ENCODE data around the gene SETD6. TPM values are rescaled to one million over a fixed set of nuclear protein-coding genes. Genes with fewer than 3 reads are reported as not detected.
"Not testable (repeated sequence)": the region's sequence is repeated elsewhere in the genome, so short reads cannot be mapped to it uniquely, and the experiment has no call there.

Gene SETD6
- total RNA-seq, 4 donors from 2014 or later = 15.5 to 19.8 (median 17.5) TPM

GRCh38 chr16:58563775-58564174 is 48.5 kb downstream of the SETD6 start:
- 100% methylated on average over 3 to 4 of the region's 4 CpGs for WGBS, 2 donors (ENCODE audit: low coverage in 1 of 2)
- no peak for ATAC-seq
- no peak for TF ChIP-seq POLR2AphosphoS5 (IDR thresholded peaks at IDR 0.05)
- no peak for TF ChIP-seq EP300 (IDR thresholded peaks at IDR 0.05)
- TF ChIP-seq POLR2A (IDR thresholded peaks at IDR 0.05) = no peak
- TF ChIP-seq, protein P1, sequence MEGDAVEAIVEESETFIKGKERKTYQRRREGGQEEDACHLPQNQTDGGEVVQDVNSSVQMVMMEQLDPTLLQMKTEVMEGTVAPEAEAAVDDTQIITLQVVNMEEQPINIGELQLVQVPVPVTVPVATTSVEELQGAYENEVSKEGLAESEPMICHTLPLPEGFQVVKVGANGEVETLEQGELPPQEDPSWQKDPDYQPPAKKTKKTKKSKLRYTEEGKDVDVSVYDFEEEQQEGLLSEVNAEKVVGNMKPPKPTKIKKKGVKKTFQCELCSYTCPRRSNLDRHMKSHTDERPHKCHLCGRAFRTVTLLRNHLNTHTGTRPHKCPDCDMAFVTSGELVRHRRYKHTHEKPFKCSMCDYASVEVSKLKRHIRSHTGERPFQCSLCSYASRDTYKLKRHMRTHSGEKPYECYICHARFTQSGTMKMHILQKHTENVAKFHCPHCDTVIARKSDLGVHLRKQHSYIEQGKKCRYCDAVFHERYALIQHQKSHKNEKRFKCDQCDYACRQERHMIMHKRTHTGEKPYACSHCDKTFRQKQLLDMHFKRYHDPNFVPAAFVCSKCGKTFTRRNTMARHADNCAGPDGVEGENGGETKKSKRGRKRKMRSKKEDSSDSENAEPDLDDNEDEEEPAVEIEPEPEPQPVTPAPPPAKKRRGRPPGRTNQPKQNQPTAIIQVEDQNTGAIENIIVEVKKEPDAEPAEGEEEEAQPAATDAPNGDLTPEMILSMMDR (IDR thresholded peaks at IDR 0.05) = no peak
- Histone ChIP-seq H3K9me3 (no peaks in the 10 kb centered on the region), H3K27ac (no peak overlapping the region), H3K4me3 (no peak overlapping the region), H3K36me3 (peaks cover 5 to 87% of the 10 kb centered on the region in 2 donors), H3K27me3 (no peaks in the 10 kb centered on the region), H3K4me1 (no peaks in the 10 kb centered on the region)

DNA sequence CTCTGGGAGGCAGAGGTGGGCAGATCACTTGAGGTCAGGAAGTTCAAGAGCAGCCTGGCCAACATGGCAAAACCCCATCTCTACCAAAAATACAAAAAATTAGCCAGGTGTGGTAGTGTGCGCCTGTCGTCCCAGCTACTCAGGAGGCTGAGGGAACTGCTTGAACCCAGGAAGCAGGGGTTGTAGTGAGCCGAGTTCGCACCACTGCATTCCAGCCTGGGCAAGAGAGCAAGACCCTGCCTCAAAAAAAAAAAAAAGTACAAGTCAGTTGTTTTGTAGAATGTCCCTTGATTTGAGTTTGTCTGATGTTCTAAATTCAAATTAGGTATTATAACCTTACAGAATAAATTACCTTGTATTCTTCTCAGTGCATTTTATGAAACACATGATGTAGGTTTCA is 50.4 kb downstream of the SETD6 start:
- not testable (repeated sequence) for H3K9me3 ChIP-seq, H3K4me3 ChIP-seq, ATAC-seq, H3K27ac ChIP-seq, H3K27me3 ChIP-seq, H3K4me1 ChIP-seq
- peaks cover 0 to 87% of the 10 kb centered on the region in 2 donors for H3K36me3 ChIP-seq
- WGBS, 2 donors (ENCODE audit: low coverage in 1 of 2) = 100% methylated on average over 4 of the region's 4 CpGs; no CpG with 5 or more reads in 1 of the 2 donors

Small RNA genes within 50 kb of the gene (small RNA-seq; reads per million reads assigned to genes)
- gene RNU6-103P (0 reads per million in 4 donors), gene SNORA46 (28.2 to 117 (median 84.2) reads per million in 4 donors), gene SNORA50A (0 reads per million in 4 donors)

Other genes with a start within 250 kb of the SETD6 start
- not detected for gene PRSS54, start 220.5 kb upstream of the SETD6 start, total RNA-seq
- 1 to 10 TPM; 1.7 to 2.8 (median 2.4) TPM for gene GINS3, start 123.0 kb upstream of the SETD6 start, total RNA-seq
- 1 to 10 TPM; 1.9 to 8.0 (median 7.0) TPM for gene NDRG4, start 15.4 kb upstream of the SETD6 start, total RNA-seq
- 100 to 1,000 TPM in 2 of 4 donors, 10 to 100 TPM in 2; 93.8 to 124 (median 110) TPM for gene CNOT1, start 114.3 kb downstream of the SETD6 start, total RNA-seq
- gene SLC38A7, start 169.3 kb downstream of the SETD6 start, total RNA-seq = 10 to 100 TPM; 10.7 to 20.7 (median 14.7) TPM
- gene GOT2, start 218.8 kb downstream of the SETD6 start, total RNA-seq = 100 to 1,000 TPM in 2 of 4 donors, 10 to 100 TPM in 2; 37.3 to 134 (median 103) TPM